GM12873 (cell line): ENCODE results near the gene OTOG.

Source experiments
- CTCF ChIP-seq: IDR thresholded peaks from 2 replicates; pipeline ENCODE4 v1.5.1; 2012; ENCODE audit warnings: low read depth, mild to moderate bottlenecking, moderate library complexity, low read length, control low read depth; ENCODE audit not compliant: insufficient read depth; ENCODE audit errors: missing control alignments

Gene OTOG

GRCh38 chr11:17590463-17590862 lies 43.4 kb downstream of the OTOG start:
- no peak for TF ChIP-seq CTCF

- no peak for TF ChIP-seq CTCF
Observed at GRCh38 chr11:17591293-17591692, 44.2 kb downstream of the OTOG start.

GRCh38 chr11:17593466-17594245 lies 46.6 kb downstream of the OTOG start:
- TF ChIP-seq CTCF, result no peak

- TF ChIP-seq CTCF, result no peak
Observed at GRCh38 chr11:17594686-17595192, 47.7 kb downstream of the OTOG start.

- TF ChIP-seq CTCF, result no peak
Observed at GRCh38 chr11:17595526-17596309, 48.7 kb downstream of the OTOG start.

GRCh38 chr11:17596310-17596669 lies 49.2 kb downstream of the OTOG start:
- no peak for TF ChIP-seq CTCF

GRCh38 chr11:17596711-17597110 lies 49.7 kb downstream of the OTOG start:
- no peak for TF ChIP-seq CTCF
